ENCODE measurements around the gene SLC16A12.
"Not testable (repeated sequence)": the region's sequence is repeated elsewhere in the genome, so short reads cannot be mapped to it uniquely, and the experiment has no call there.

The SLC16A12 gene

DNA sequence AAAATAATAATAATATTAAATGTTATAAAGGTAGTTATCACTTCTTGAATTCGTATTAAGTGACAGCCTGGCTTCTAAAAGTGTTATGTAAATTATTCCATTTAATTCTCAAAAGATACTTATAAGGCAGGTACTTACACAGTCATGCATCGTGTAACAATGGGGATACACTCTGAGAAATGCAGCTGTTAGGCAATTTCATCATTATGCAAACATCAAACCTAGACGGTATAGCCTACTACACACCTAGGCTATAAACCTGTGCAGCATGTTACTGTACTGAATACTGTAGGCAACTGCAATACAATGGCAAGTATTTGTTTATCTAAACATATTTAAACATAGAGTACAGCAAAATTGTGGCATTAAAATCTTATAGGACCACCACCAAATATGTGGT, 141.5 kb downstream of the SLC16A12 start:
- H3K14ac ChIP-seq (ENCODE audit: low read length in 2 of 2), result no peak overlapping the region
- H3K18ac ChIP-seq (ENCODE audit: low read depth in 1 of 2, low read length in 2 of 2), result no peak overlapping the region
- no peak overlapping the region for H2BK5ac ChIP-seq (ENCODE audit: low read depth, low read length, poor library complexity, severe bottlenecking)
- no peaks in the 10 kb centered on the region for H3K27me3 ChIP-seq (ENCODE audit: control insufficient read depth in 1 of 2, insufficient read depth in 1 of 2, low read length in 2 of 2)
- H2BK15ac ChIP-seq (ENCODE audit: low read depth, poor library complexity, severe bottlenecking), result no peak overlapping the region
- H3K36me3 ChIP-seq (ENCODE audit: control insufficient read depth in 1 of 2, insufficient read depth in 2 of 2, low read depth in 1 of 2, low read length in 2 of 2), result peaks cover 0 to 19% of the 10 kb centered on the region in 2 experiments
- 89% methylated on average over 1 of the region's 3 CpGs for WGBS
- H4K8ac ChIP-seq (ENCODE audit: low read length), result no peak overlapping the region
- no peak overlapping the region for H4K91ac ChIP-seq (ENCODE audit: low read length)
- peak overlapping the region; percentile 94 for H3K9ac ChIP-seq (ENCODE audit: low read length)
- peak overlapping the region in 1 of 2 experiments; percentile 86 for H3K4me3 ChIP-seq (ENCODE audit: insufficient read depth in 1 of 2, low read depth in 1 of 2, low read length in 2 of 2)
- no peak overlapping the region for H2BK12ac ChIP-seq (ENCODE audit: low read length in 2 of 2)
- no peak for DNase-seq
- peaks cover 3% of the 10 kb centered on the region for H3K79me1 ChIP-seq (replicated peaks; ENCODE audit: low read length, poor library complexity, severe bottlenecking)
- no peak overlapping the region for H2AK5ac ChIP-seq (ENCODE audit: low read length, severe bottlenecking)
- H2BK120ac ChIP-seq (ENCODE audit: low read depth, low read length), result no peak overlapping the region
- H3K4me2 ChIP-seq (ENCODE audit: low read length, poor library complexity, severe bottlenecking), result no peak overlapping the region
- H3K23ac ChIP-seq (ENCODE audit: low read length in 2 of 2), result no peak overlapping the region
- H3K27ac ChIP-seq (ENCODE audit: low read length, poor library complexity, severe bottlenecking), result no peak overlapping the region
- no peaks in the 10 kb centered on the region for H3K9me3 ChIP-seq (ENCODE audit: control insufficient read depth, low read length)
- H3K4ac ChIP-seq (ENCODE audit: low read depth in 1 of 2, low read length in 2 of 2), result no peak overlapping the region
- no peak overlapping the region for H2AFZ ChIP-seq (ENCODE audit: low read depth, low read length)
- peaks cover 4% of the 10 kb centered on the region for H3K4me1 ChIP-seq (ENCODE audit: control insufficient read depth, insufficient read depth, low read depth, low read length)

DNA sequence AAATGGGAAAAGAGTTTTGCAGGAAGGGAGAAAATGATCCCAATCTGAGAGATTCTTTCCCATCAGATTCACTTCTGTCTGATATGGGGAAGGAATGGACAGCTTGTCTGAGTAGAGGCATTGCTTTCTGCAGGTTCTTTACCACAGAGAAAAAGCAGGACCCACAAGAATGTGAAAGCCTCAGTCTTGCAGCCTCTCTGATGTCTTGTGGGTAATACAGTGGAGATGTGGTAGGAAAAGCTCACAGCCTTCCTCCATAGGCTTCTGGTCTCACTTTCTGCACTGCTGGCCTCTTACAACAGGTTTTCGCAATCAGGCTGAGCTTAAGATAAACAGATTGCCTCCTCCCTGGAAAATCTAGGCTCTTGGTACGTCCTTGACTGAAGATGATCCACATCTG, 142.4 kb downstream of the SLC16A12 start:
- H3K27me3 ChIP-seq (ENCODE audit: control insufficient read depth in 1 of 2, insufficient read depth in 1 of 2, low read length in 2 of 2), result no peaks in the 10 kb centered on the region
- no peak overlapping the region for H4K8ac ChIP-seq (ENCODE audit: low read length)
- H4K91ac ChIP-seq (ENCODE audit: low read length), result no peak overlapping the region
- H3K9ac ChIP-seq (ENCODE audit: low read length), result peak overlapping the region; percentile 94
- no peak overlapping the region for H2BK12ac ChIP-seq (ENCODE audit: low read length in 2 of 2)
- no peak overlapping the region for H3K18ac ChIP-seq (ENCODE audit: low read depth in 1 of 2, low read length in 2 of 2)
- H2BK15ac ChIP-seq (ENCODE audit: low read depth, poor library complexity, severe bottlenecking), result no peak overlapping the region
- peaks cover 4% of the 10 kb centered on the region for H3K4me1 ChIP-seq (ENCODE audit: control insufficient read depth, insufficient read depth, low read depth, low read length)
- peak overlapping the region in 1 of 2 experiments; percentile 86 for H3K4me3 ChIP-seq (ENCODE audit: insufficient read depth in 1 of 2, low read depth in 1 of 2, low read length in 2 of 2)
- H3K23ac ChIP-seq (ENCODE audit: low read length in 2 of 2), result no peak overlapping the region
- DNase-seq, result peak; percentile 98
- peaks cover 3% of the 10 kb centered on the region for H3K79me1 ChIP-seq (replicated peaks; ENCODE audit: low read length, poor library complexity, severe bottlenecking)
- no peak overlapping the region for H3K4ac ChIP-seq (ENCODE audit: low read depth in 1 of 2, low read length in 2 of 2)
- no peak overlapping the region for H2AK5ac ChIP-seq (ENCODE audit: low read length, severe bottlenecking)
- WGBS, result 9% methylated on average over 2 of the region's 2 CpGs
- H2BK120ac ChIP-seq (ENCODE audit: low read depth, low read length), result no peak overlapping the region
- peak overlapping the region; percentile 43 for H3K27ac ChIP-seq (ENCODE audit: low read length, poor library complexity, severe bottlenecking)
- H3K14ac ChIP-seq (ENCODE audit: low read length in 2 of 2), result no peak overlapping the region
- H3K4me2 ChIP-seq (ENCODE audit: low read length, poor library complexity, severe bottlenecking), result peak overlapping the region; percentile 33
- no peak overlapping the region for H2AFZ ChIP-seq (ENCODE audit: low read depth, low read length)
- H3K36me3 ChIP-seq (ENCODE audit: control insufficient read depth in 1 of 2, insufficient read depth in 2 of 2, low read depth in 1 of 2, low read length in 2 of 2), result peaks cover 0 to 15% of the 10 kb centered on the region in 2 experiments
- no peaks in the 10 kb centered on the region for H3K9me3 ChIP-seq (ENCODE audit: control insufficient read depth, low read length)
- no peak overlapping the region for H2BK5ac ChIP-seq (ENCODE audit: low read depth, low read length, poor library complexity, severe bottlenecking)

DNA sequence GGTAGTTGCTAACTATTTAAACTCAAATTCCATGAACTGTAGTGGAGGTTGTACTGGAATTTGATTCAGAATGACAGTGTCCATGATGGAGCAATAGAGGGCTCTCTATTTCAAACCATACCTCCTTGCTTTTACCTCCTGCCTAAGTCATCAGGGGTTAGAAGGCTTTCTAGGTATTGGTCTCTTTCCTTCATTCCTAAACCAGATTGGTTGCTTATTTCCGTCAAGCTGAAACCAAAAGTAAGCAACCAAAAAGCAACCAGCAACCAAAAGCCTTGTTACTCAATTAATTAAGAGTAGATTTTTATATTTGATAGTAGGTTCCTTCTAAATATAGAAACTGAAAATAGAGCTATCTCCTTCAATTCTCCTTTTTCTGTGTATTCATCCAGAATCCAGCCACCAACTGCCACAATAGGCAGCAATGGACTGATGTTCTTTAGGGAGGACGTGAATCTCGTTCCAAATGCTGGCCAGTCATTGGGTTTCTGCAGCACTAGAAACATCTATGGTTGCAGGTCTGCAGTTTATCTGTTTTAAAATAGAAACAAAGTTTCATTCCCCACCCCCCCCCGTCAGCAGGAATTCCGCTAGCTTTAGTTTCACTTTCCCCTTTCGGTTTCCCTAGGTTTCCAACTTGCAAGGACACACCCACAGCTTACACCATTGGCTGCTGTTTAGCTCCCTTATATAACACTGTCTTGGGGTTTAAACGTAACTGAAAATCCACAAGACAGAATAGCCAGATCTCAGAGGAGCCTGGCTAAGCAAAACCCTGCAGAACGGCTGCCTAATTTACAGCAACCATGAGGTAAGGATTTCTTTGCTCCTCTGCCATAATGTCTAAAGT, 143.3 kb downstream of the SLC16A12 start, which contains the start of gene IFIT1:
TSS of gene IFIT1 (plus strand) at position 717 of the 850 bp plus-strand sequence. CDS start at position 807, 90 bp downstream.
- WGBS, result 9% methylated on average over 7 of the region's 8 CpGs
- Histone ChIP-seq H3K4ac (ENCODE audit: low read depth in 1 of 2, low read length in 2 of 2) (peak within 1 kb of the TSS in 1 of 2 experiments; percentile 47), H2AFZ (ENCODE audit: low read depth, low read length) (no peak within 1 kb of the TSS), H3K79me1 (replicated peaks; ENCODE audit: low read length, poor library complexity, severe bottlenecking) (peaks cover 3% of the 10 kb centered on the region), H4K91ac (ENCODE audit: low read length) (peak within 1 kb of the TSS; percentile 64), H4K8ac (ENCODE audit: low read length) (peak within 1 kb of the TSS; percentile 46), H3K27me3 (ENCODE audit: control insufficient read depth in 1 of 2, insufficient read depth in 1 of 2, low read length in 2 of 2) (no peaks in the 10 kb centered on the region), H3K27ac (ENCODE audit: low read length, poor library complexity, severe bottlenecking) (peak within 1 kb of the TSS; percentile 93), H3K14ac (ENCODE audit: low read length in 2 of 2) (no peak within 1 kb of the TSS), H3K18ac (ENCODE audit: low read depth in 1 of 2, low read length in 2 of 2) (no peak within 1 kb of the TSS), H3K9me3 (ENCODE audit: control insufficient read depth, low read length) (no peaks in the 10 kb centered on the region), H2BK15ac (ENCODE audit: low read depth, poor library complexity, severe bottlenecking) (peak within 1 kb of the TSS; percentile 20), H3K9ac (ENCODE audit: low read length) (peak within 1 kb of the TSS; percentile 94), H2AK5ac (ENCODE audit: low read length, severe bottlenecking) (no peak within 1 kb of the TSS), H3K4me3 (ENCODE audit: insufficient read depth in 1 of 2, low read depth in 1 of 2, low read length in 2 of 2) (peak within 1 kb of the TSS; percentile 20 to 86), H3K23ac (ENCODE audit: low read length in 2 of 2) (no peak within 1 kb of the TSS), H2BK120ac (ENCODE audit: low read depth, low read length) (peak within 1 kb of the TSS; percentile 57), H2BK12ac (ENCODE audit: low read length in 2 of 2) (no peak within 1 kb of the TSS), H3K36me3 (ENCODE audit: control insufficient read depth in 1 of 2, insufficient read depth in 2 of 2, low read depth in 1 of 2, low read length in 2 of 2) (peaks cover 0 to 15% of the 10 kb centered on the region in 2 experiments), H3K4me2 (ENCODE audit: low read length, poor library complexity, severe bottlenecking) (peak within 1 kb of the TSS; percentile 60), H2BK5ac (ENCODE audit: low read depth, low read length, poor library complexity, severe bottlenecking) (no peak within 1 kb of the TSS), H3K4me1 (ENCODE audit: control insufficient read depth, insufficient read depth, low read depth, low read length) (peaks cover 4% of the 10 kb centered on the region)
- peak; percentile 95 for DNase-seq

DNA sequence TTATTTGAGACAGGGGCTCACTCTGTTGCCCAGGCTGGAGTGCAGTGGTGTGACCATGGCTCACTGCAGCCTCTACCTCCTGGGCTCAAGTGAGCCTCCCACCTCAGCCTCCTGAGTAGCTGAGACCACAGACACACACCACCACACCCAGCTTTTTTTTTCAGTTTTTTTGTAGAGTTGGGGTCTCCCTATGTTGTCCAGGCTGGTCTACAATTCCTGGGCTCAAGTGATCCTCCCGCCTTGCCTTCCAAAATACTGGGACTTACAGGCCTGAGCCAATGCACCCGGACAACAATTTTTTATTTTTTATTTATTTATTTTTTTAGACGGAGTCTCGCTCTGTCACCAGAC, 144.2 kb downstream of the SLC16A12 start:
- not testable (repeated sequence) for H3K79me1 ChIP-seq (replicated peaks; ENCODE audit: low read length, poor library complexity, severe bottlenecking); DNase-seq; H3K27ac ChIP-seq (ENCODE audit: low read length, poor library complexity, severe bottlenecking); H2BK5ac ChIP-seq (ENCODE audit: low read depth, low read length, poor library complexity, severe bottlenecking); H2AK5ac ChIP-seq (ENCODE audit: low read length, severe bottlenecking); H4K8ac ChIP-seq (ENCODE audit: low read length); H2BK15ac ChIP-seq (ENCODE audit: low read depth, poor library complexity, severe bottlenecking); H3K4ac ChIP-seq (ENCODE audit: low read depth in 1 of 2, low read length in 2 of 2); H3K4me1 ChIP-seq (ENCODE audit: control insufficient read depth, insufficient read depth, low read depth, low read length); H3K4me3 ChIP-seq (ENCODE audit: insufficient read depth in 1 of 2, low read depth in 1 of 2, low read length in 2 of 2); H3K23ac ChIP-seq (ENCODE audit: low read length in 2 of 2); H3K27me3 ChIP-seq (ENCODE audit: control insufficient read depth in 1 of 2, insufficient read depth in 1 of 2, low read length in 2 of 2); H3K36me3 ChIP-seq (ENCODE audit: control insufficient read depth in 1 of 2, insufficient read depth in 2 of 2, low read depth in 1 of 2, low read length in 2 of 2); H4K91ac ChIP-seq (ENCODE audit: low read length); H2AFZ ChIP-seq (ENCODE audit: low read depth, low read length); H3K9ac ChIP-seq (ENCODE audit: low read length); H3K14ac ChIP-seq (ENCODE audit: low read length in 2 of 2); H2BK12ac ChIP-seq (ENCODE audit: low read length in 2 of 2); H3K18ac ChIP-seq (ENCODE audit: low read depth in 1 of 2, low read length in 2 of 2); H3K9me3 ChIP-seq (ENCODE audit: control insufficient read depth, low read length); H3K4me2 ChIP-seq (ENCODE audit: low read length, poor library complexity, severe bottlenecking); H2BK120ac ChIP-seq (ENCODE audit: low read depth, low read length)
- WGBS, result 100% methylated on average over 2 of the region's 4 CpGs

Measured in mesenchymal stem cell (in vitro differentiated cells and primary cell).